Keratinocyte (primary cell): ENCODE data around the gene BLOC1S6. TPM values are rescaled to one million over a fixed set of nuclear protein-coding genes. Genes with fewer than 3 reads are reported as not detected.

Source experiments
- DNase-seq: peaks from one replicate; pipeline ENCODE4 v3.0.0-alpha.2; 2011; ENCODE audit warnings: low read depth, missing footprints, low spot score
- FAIRE-seq: peaks from 2 replicates; lab custom pipeline; 2011; peaks lifted over from hg19 to GRCh38; lab: Jason Lieb, UNC
- H2AFZ ChIP-seq: 2 replicates; pipeline ENCODE4 v1.6.0; 2012; ENCODE audit warnings: low read length, control low read depth, inconsistent platforms; ENCODE audit not compliant: control insufficient read depth
- H3K27ac ChIP-seq: 2 replicates; pipeline ENCODE4 v1.5.1; 2011; ENCODE audit warnings: low read length; ENCODE audit not compliant: control insufficient read depth, insufficient read depth
- H3K27me3 ChIP-seq: 3 replicates; pipeline ENCODE4 v1.6.0; 2011; ENCODE audit warnings: low read length; ENCODE audit not compliant: control insufficient read depth, insufficient read depth; ENCODE audit errors: extremely low read depth
- H3K36me3 ChIP-seq, 2 experiments: 2 replicates in 1 of 2; 3 replicates in 1 of 2; pipeline ENCODE4 v1.5.1; 2011; ENCODE audit warnings: low read length in 2 of 2, mild to moderate bottlenecking in 1 of 2; ENCODE audit not compliant: control insufficient read depth in 2 of 2, insufficient read depth in 2 of 2; ENCODE audit errors: extremely low read depth in 1 of 2
- H3K4me1 ChIP-seq: 3 replicates; pipeline ENCODE4 v1.5.1; 2011; ENCODE audit warnings: low read length; ENCODE audit not compliant: control insufficient read depth, insufficient read depth; ENCODE audit errors: extremely low read depth
- H3K4me2 ChIP-seq: 3 replicates; pipeline ENCODE4 v1.6.0; 2011; ENCODE audit warnings: low read depth, low read length; ENCODE audit not compliant: control insufficient read depth, insufficient read depth; ENCODE audit errors: extremely low read depth
- H3K4me3 ChIP-seq, 3 experiments: fragments of 200-600 bp in 1 of 3; sonication (generic) in 1 of 3; 2 replicates in 2 of 3; 3 replicates in 1 of 3; pipeline ENCODE4 v1.5.1; 2011 to 2016; ENCODE audit warnings: low read length in 3 of 3, mild to moderate bottlenecking in 3 of 3, control low read depth in 2 of 3, inconsistent platforms in 1 of 3, low read depth in 1 of 3, mixed read lengths in 1 of 3, mixed run types in 1 of 3, moderate library complexity in 1 of 3; ENCODE audit not compliant: control insufficient read depth in 2 of 3, insufficient read depth in 2 of 3; ENCODE audit errors: extremely low read depth in 1 of 3
- H3K79me2 ChIP-seq: 2 replicates; pipeline ENCODE4 v1.6.0; 2012; ENCODE audit warnings: low read length; ENCODE audit not compliant: control insufficient read depth, insufficient read depth
- H3K9ac ChIP-seq: 3 replicates; pipeline ENCODE4 v1.6.0; 2011; ENCODE audit warnings: low read length; ENCODE audit not compliant: control insufficient read depth, insufficient read depth; ENCODE audit errors: extremely low read depth
- H3K9me1 ChIP-seq: 3 replicates; pipeline ENCODE4 v1.6.0; 2011; ENCODE audit warnings: low read length; ENCODE audit not compliant: control insufficient read depth, insufficient read depth; ENCODE audit errors: extremely low read depth
- H3K9me3 ChIP-seq: 2 replicates; pipeline ENCODE4 v1.5.1; 2012; ENCODE audit warnings: low read depth, low read length; ENCODE audit not compliant: control insufficient read depth
- H4K20me1 ChIP-seq: 3 replicates; pipeline ENCODE4 v1.6.0; 2011; ENCODE audit warnings: low read length; ENCODE audit not compliant: control insufficient read depth, insufficient read depth; ENCODE audit errors: extremely low read depth
- CTCF ChIP-seq, 3 experiments: IDR thresholded peaks in 1 of 3; conservative IDR thresholded peaks in 1 of 3; optimal IDR thresholded peaks in 1 of 3; 2 replicates in 2 of 3; 3 replicates in 1 of 3; pipeline versions ENCODE3 to v1.5.1; 2011; ENCODE audit warnings: low read length in 3 of 3, mild to moderate bottlenecking in 3 of 3, moderate library complexity in 2 of 3, control low read depth in 1 of 3, inconsistent platforms in 1 of 3; ENCODE audit not compliant: insufficient read depth in 2 of 3; ENCODE audit errors: extremely low read depth in 1 of 3
- EZH2 ChIP-seq: IDR thresholded peaks from one replicate; pipeline ENCODE4 v1.6.1; 2012; ENCODE audit warnings: inconsistent platforms, mild to moderate bottlenecking, low read length, moderate library complexity
- dilution Hi-C: fragments of 300-500 bp; cut with MboI; formaldehyde crosslinking; loops from one replicate; pipeline ENCODE4 v1.7.0; 2020; ENCODE audit warnings: low sequenced_read_pairs; ENCODE audit not compliant: extremely low pct_ligation_motif_present
- polyA plus RNA-seq, 5 experiments: library from polyadenylated mRNA; depleted of rRNA in 3 of 5; stranded (reverse) in 3 of 5; stranded (forward) in 1 of 5; unstranded in 1 of 5; fragments of >200 nt; gene quantifications; 1 replicate in 1 of 5; 2 replicates in 3 of 5; 3 replicates in 1 of 5; pipeline versions ENCODE4 v1.2.1 to v1.2.3, GENCODE V29; 2011 to 2012; ENCODE audit warnings: missing spikeins in 2 of 5, low read depth in 1 of 5, low replicate concordance in 1 of 5

Gene BLOC1S6
- polyA plus RNA-seq, 1 donor (not counting 4 experiments of a cell fraction or from before 2014, with no cell fraction given) = 15.5 TPM

GRCh38 chr15:45587863-45588170 is 638 bp downstream of the BLOC1S6 start:
- Histone ChIP-seq H3K27me3 (no peaks in the 10 kb centered on the region), H2AFZ (peak overlapping the region; percentile 99), H3K36me3 (no peaks in the 10 kb centered on the region), H3K27ac (peak overlapping the region; percentile 99), H3K9me3 (no peaks in the 10 kb centered on the region), H3K4me1 (peaks cover 17% of the 10 kb centered on the region), H3K4me3 (peak overlapping the region; percentile 64 to 94 (median 68)), H3K9me1 (no peaks in the 10 kb centered on the region), H3K9ac (peak overlapping the region; percentile 100), H4K20me1 (no peaks in the 10 kb centered on the region), H3K4me2 (peak overlapping the region; percentile 75), H3K79me2 (peaks cover 21% of the 10 kb centered on the region)
- dilution Hi-C loops = no loop called here
- FAIRE-seq (no peak), DNase-seq (no peak)
- TF ChIP-seq EZH2 (no peak), CTCF (optimal IDR thresholded peaks at IDR 0.05 in 1 of 3, IDR thresholded peaks at IDR 0.05 in 1 of 3, conservative IDR thresholded peaks at IDR 0.05 in 1 of 3; ENCODE audit: extremely low read depth in 1 of 3, insufficient read depth in 2 of 3, low read length in 3 of 3) (no peak)

- no peak overlapping the region for H2AFZ ChIP-seq
- H3K27me3 ChIP-seq = no peaks in the 10 kb centered on the region
- peaks cover 21% of the 10 kb centered on the region for H3K79me2 ChIP-seq
- peak overlapping the region; percentile 99 for H3K27ac ChIP-seq
- peak overlapping the region; percentile 100 for H3K9ac ChIP-seq
- no peaks in the 10 kb centered on the region for H4K20me1 ChIP-seq
- H3K9me1 ChIP-seq = no peaks in the 10 kb centered on the region
- DNase-seq = no peak
- no peaks in the 10 kb centered on the region for H3K36me3 ChIP-seq
- no peak for FAIRE-seq
- dilution Hi-C loops = no loop called here
- peaks cover 17% of the 10 kb centered on the region for H3K4me1 ChIP-seq
- H3K4me2 ChIP-seq = peak overlapping the region; percentile 75
- H3K9me3 ChIP-seq = no peaks in the 10 kb centered on the region
- peak overlapping the region; percentile 64 to 94 (median 68) for H3K4me3 ChIP-seq
- TF ChIP-seq EZH2 = no peak
- no peak for TF ChIP-seq CTCF (optimal IDR thresholded peaks at IDR 0.05 in 1 of 3, IDR thresholded peaks at IDR 0.05 in 1 of 3, conservative IDR thresholded peaks at IDR 0.05 in 1 of 3; ENCODE audit: extremely low read depth in 1 of 3, insufficient read depth in 2 of 3, low read length in 3 of 3)
Measured at GRCh38 chr15:45588219-45588875, 1.2 kb downstream of the BLOC1S6 start.
